Stimulated activated CD8-positive, alpha-beta memory T cell treated with anti-CD3 and anti-CD28 coated beads, Interleukin-4, amount 100 ng/mL, for 24 hours (primary cell): Measurements from ENCODE around the gene ARHGEF38.

Experiments
- DNase-seq: peaks from one replicate; pipeline ENCODE4 v3.0.0-alpha.2; 2020; ENCODE audit warnings: low read depth

ARHGEF38 gene

GRCh38 chr4:105551965-105552746 lies at the start of gene ARHGEF38:
Gene ARHGEF38, plus strand, starts transcription at chr4:105552620. Its CDS starts 146 bp downstream, at chr4:105552766.
- DNase-seq: no peak

- DNase-seq: no peak
Measured at GRCh38 chr4:105503484-105503883, 48.9 kb upstream of the ARHGEF38 start.

- no peak for DNase-seq
Measured at GRCh38 chr4:105504744-105505143, 47.7 kb upstream of the ARHGEF38 start.

- DNase-seq: no peak
Measured at GRCh38 chr4:105509291-105509690, 43.1 kb upstream of the ARHGEF38 start.

- no peak for DNase-seq
Measured at GRCh38 chr4:105509714-105510113, 42.7 kb upstream of the ARHGEF38 start.

- DNase-seq: no peak
Measured at GRCh38 chr4:105510245-105510644, 42.2 kb upstream of the ARHGEF38 start.

GRCh38 chr4:105520819-105521790 lies 31.3 kb upstream of the ARHGEF38 start:
- DNase-seq: no peak

- DNase-seq: no peak
Measured at GRCh38 chr4:105526656-105527055, 25.8 kb upstream of the ARHGEF38 start.

GRCh38 chr4:105527081-105527480 lies 25.3 kb upstream of the ARHGEF38 start:
- no peak for DNase-seq

GRCh38 chr4:105536601-105537000 lies 15.8 kb upstream of the ARHGEF38 start:
- DNase-seq: no peak

- DNase-seq: no peak
Measured at GRCh38 chr4:105541420-105541819, 11.0 kb upstream of the ARHGEF38 start.

GRCh38 chr4:105542039-105542438 lies 10.4 kb upstream of the ARHGEF38 start:
- DNase-seq: no peak

- DNase-seq: no peak
Measured at GRCh38 chr4:105543346-105543745, 9.1 kb upstream of the ARHGEF38 start.

GRCh38 chr4:105543881-105544280 lies 8.5 kb upstream of the ARHGEF38 start:
- DNase-seq: no peak

GRCh38 chr4:105544520-105545286 lies 7.7 kb upstream of the ARHGEF38 start:
- no peak for DNase-seq

- no peak for DNase-seq
Measured at GRCh38 chr4:105546086-105546485, 6.3 kb upstream of the ARHGEF38 start.

GRCh38 chr4:105547769-105548168 lies 4.7 kb upstream of the ARHGEF38 start:
- no peak for DNase-seq

GRCh38 chr4:105548483-105548882 lies 3.9 kb upstream of the ARHGEF38 start:
- DNase-seq: no peak

- DNase-seq: no peak
Measured at GRCh38 chr4:105550641-105551040, 1.8 kb upstream of the ARHGEF38 start.

GRCh38 chr4:105555409-105555808 lies 3.0 kb downstream of the ARHGEF38 start:
- no peak for DNase-seq

GRCh38 chr4:105556206-105556605 lies 3.8 kb downstream of the ARHGEF38 start:
- DNase-seq: no peak

- DNase-seq: no peak
Measured at GRCh38 chr4:105558277-105558676, 5.9 kb downstream of the ARHGEF38 start.
